HEK293T (cell line): ENCODE measurements around the gene PAFAH1B1.
A peak's percentile ranks its signal among the peaks of the same experiment; 100 is the strongest.

Experiments used
- CTCF ChIA-PET: fragments of 350-600 bp; formaldehyde crosslinking; extraction: SDS; loops from one replicate; lab custom pipeline; 2021; ENCODE audit warnings: antibody characterized with exemption, inconsistent platforms; lab: Yijun Ruan, JAX
- POLR2A ChIA-PET: fragments of 350-600 bp; formaldehyde crosslinking; extraction: SDS; loops from one replicate; lab custom pipeline; 2020; ENCODE audit warnings: antibody characterized with exemption, inconsistent platforms; lab: Yijun Ruan, JAX
- DNase-seq: peaks from one replicate; pipeline ENCODE4 v3.0.0; 2012; ENCODE audit warnings: mixed read lengths; ENCODE audit errors: extremely low spot score
- ARNT ChIP-seq: fragments of 450-650 bp; IDR thresholded peaks from 2 replicates; pipeline ENCODE4 v1.6.1; 2017; ENCODE audit warnings: mild to moderate bottlenecking
- BHLHE40 ChIP-seq: fragments of 450-650 bp; IDR thresholded peaks from 2 replicates; pipeline ENCODE4 v1.6.1; 2016; ENCODE audit warnings: mild to moderate bottlenecking, moderate library complexity, borderline replicate concordance
- CTBP1 ChIP-seq: fragments of 450-650 bp; IDR thresholded peaks from 2 replicates; pipeline ENCODE4 v1.6.1; 2016; ENCODE audit warnings: borderline replicate concordance
- ELF4 ChIP-seq: fragments of 450-650 bp; IDR thresholded peaks from 2 replicates; pipeline ENCODE4 v1.6.1; 2017; ENCODE audit warnings: antibody characterized with exemption
- FOXA1 ChIP-seq: fragments of 450-650 bp; IDR thresholded peaks from 2 replicates; pipeline ENCODE4 v1.6.1; 2016; ENCODE audit warnings: mild to moderate bottlenecking
- FOXK2 ChIP-seq: fragments of 450-650 bp; IDR thresholded peaks from 2 replicates; pipeline ENCODE4 v1.6.1; 2016; ENCODE audit warnings: mild to moderate bottlenecking
- FOXM1 ChIP-seq: fragments of 450-650 bp; IDR thresholded peaks from 2 replicates; pipeline ENCODE4 v1.6.1; 2017; ENCODE audit warnings: mild to moderate bottlenecking, borderline replicate concordance
- HDGF ChIP-seq: fragments of 450-650 bp; IDR thresholded peaks from 2 replicates; pipeline ENCODE4 v1.6.1; 2017; ENCODE audit warnings: antibody characterized with exemption, borderline replicate concordance
- L3MBTL2 ChIP-seq: fragments of 450-650 bp; conservative IDR thresholded peaks from 2 replicates; pipeline ENCODE4 v1.6.1; 2016; ENCODE audit warnings: mild to moderate bottlenecking
- LEF1 ChIP-seq: fragments of 450-650 bp; IDR thresholded peaks from 2 replicates; pipeline ENCODE4 v1.6.1; 2017; ENCODE audit warnings: mild to moderate bottlenecking, borderline replicate concordance
- NFRKB ChIP-seq: fragments of 450-650 bp; IDR thresholded peaks from 2 replicates; pipeline ENCODE4 v1.6.1; 2016; ENCODE audit warnings: mild to moderate bottlenecking, moderate library complexity
- PKNOX1 ChIP-seq: fragments of 450-650 bp; IDR thresholded peaks from 2 replicates; pipeline ENCODE4 v1.6.1; 2016
- SP1 ChIP-seq: fragments of 450-650 bp; IDR thresholded peaks from 2 replicates; pipeline ENCODE4 v1.6.1; 2017
- SUZ12 ChIP-seq: fragments of 450-650 bp; IDR thresholded peaks from 2 replicates; pipeline ENCODE4 v1.6.1; 2016; ENCODE audit warnings: mild to moderate bottlenecking
- TARDBP ChIP-seq: fragments of 450-650 bp; IDR thresholded peaks from 2 replicates; pipeline ENCODE4 v1.6.1; 2016
- ZNF384 ChIP-seq: fragments of 450-650 bp; IDR thresholded peaks from 2 replicates; pipeline ENCODE4 v1.6.1; 2016

The PAFAH1B1 gene

GRCh38 chr17:2688351-2689342, 95.2 kb downstream of the PAFAH1B1 start:
- no peak for TF ChIP-seq NFRKB
- TF ChIP-seq ARNT = no peak
- TF ChIP-seq TARDBP = no peak
- POLR2A ChIA-PET = no interaction called here
- DNase-seq = peak; percentile 4
- CTCF ChIA-PET = no interaction called here

GRCh38 chr17:2689411-2690164, 96.1 kb downstream of the PAFAH1B1 start:
- ChIA-PET POLR2A (no interaction called here), CTCF (no interaction called here)
- TF ChIP-seq ARNT = no peak
- peak; percentile 7 for DNase-seq

- ChIA-PET CTCF (no interaction called here), POLR2A (no interaction called here)
- peak; percentile 7 for DNase-seq
- TF ChIP-seq SUZ12 = no peak
- no peak for TF ChIP-seq L3MBTL2
- TF ChIP-seq ZNF384 = no peak
- TF ChIP-seq NFRKB = no peak
- TF ChIP-seq HDGF = no peak
- TF ChIP-seq FOXM1 = no peak
- no peak for TF ChIP-seq ELF4
- TF ChIP-seq SP1 = no peak
- TF ChIP-seq ARNT = no peak
- TF ChIP-seq TARDBP = no peak
- no peak for TF ChIP-seq LEF1
- no peak for TF ChIP-seq PKNOX1
- no peak for TF ChIP-seq FOXK2
- no peak for TF ChIP-seq CTBP1
- no peak for TF ChIP-seq FOXA1
- TF ChIP-seq BHLHE40 = no peak
Measured at GRCh38 chr17:2690165-2691068, 97.0 kb downstream of the PAFAH1B1 start.

- TF ChIP-seq TARDBP (no peak), SUZ12 (no peak), PKNOX1 (no peak), FOXK2 (no peak), FOXM1 (no peak), ARNT (no peak), LEF1 (no peak), L3MBTL2 (no peak), HDGF (no peak), SP1 (no peak), ELF4 (no peak), NFRKB (no peak), ZNF384 (no peak), BHLHE40 (no peak), FOXA1 (no peak), CTBP1 (no peak)
- no peak for DNase-seq
- POLR2A ChIA-PET = no interaction called here
- CTCF ChIA-PET = no interaction called here
Measured at GRCh38 chr17:2691069-2691871, 97.8 kb downstream of the PAFAH1B1 start.

GRCh38 chr17:2691965-2692780, 98.7 kb downstream of the PAFAH1B1 start:
- CTCF ChIA-PET = no interaction called here

More at GRCh38 chr17:2691965-2692780, 98.7 kb downstream of the PAFAH1B1 start:
- TF ChIP-seq ELF4 (no peak), L3MBTL2 (no peak), NFRKB (no peak), ZNF384 (no peak)
- no peak for DNase-seq
- POLR2A ChIA-PET = no interaction called here
